Suprapubic skin (tissue), 3 donors: ENCODE measurements around the gene KREMEN1.

Experiments
- CTCF ChIP-seq, 2 donors: fragments of 200-600 bp in 1 of 2; fragments of 450-650 bp in 1 of 2; sonication (generic) in 1 of 2; IDR thresholded peaks; one replicate each; pipeline ENCODE4 v1.5.1; 2016 to 2019; ENCODE audit warnings: antibody characterized with exemption in 2 of 2, mild to moderate bottlenecking in 1 of 2, moderate library complexity in 1 of 2
- POLR2A ChIP-seq, 2 donors: fragments of 450-650 bp; IDR thresholded peaks; one replicate each; pipeline ENCODE4 v1.6.1; 2017; ENCODE audit warnings: antibody characterized with exemption in 2 of 2, mild to moderate bottlenecking in 2 of 2, moderate library complexity in 2 of 2

DNA sequence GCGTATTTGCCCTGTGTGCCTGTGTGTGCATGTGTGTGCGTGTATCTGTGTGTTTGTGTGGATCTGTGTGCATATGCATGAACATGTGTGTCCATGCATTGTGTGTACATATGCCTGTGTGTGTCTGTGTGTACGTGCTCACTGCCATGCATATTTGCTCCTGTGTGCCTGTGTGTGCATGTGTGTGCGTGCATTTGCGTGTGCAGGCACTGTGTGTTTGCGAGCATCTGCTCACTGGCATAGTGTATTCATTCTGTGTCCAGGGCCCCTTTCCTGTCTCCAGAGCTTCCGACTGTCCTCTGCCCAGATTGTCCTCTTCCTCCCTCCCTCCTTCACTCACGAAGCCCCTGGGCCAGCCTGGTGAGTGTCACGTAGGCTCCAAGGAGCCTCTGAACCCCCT is 138.6 kb downstream of the KREMEN1 start:
- no peak for TF ChIP-seq CTCF (IDR thresholded peaks at IDR 0.05)
- no peak for TF ChIP-seq POLR2A (IDR thresholded peaks at IDR 0.05)
